PC-9 (cell line): Measurements from ENCODE around the gene RYR2. TPM values are rescaled to one million over a fixed set of nuclear protein-coding genes. Genes with fewer than 3 reads are reported as not detected.

Experiments used
- BruUV-seq: library from RNA; stranded (reverse); fragments of 400-500 nt; replicated peaks from 2 replicates; lab custom pipeline; 2021; lab: Mats Ljungman, UMichigan
- CTCF ChIA-PET: fragments of 300-600 bp; sonication (Branson Sonifier 250); formaldehyde crosslinking; loops from one replicate; lab custom pipeline; 2022; ENCODE audit warnings: antibody characterized with exemption; lab: Charles Lee
- POLR2A ChIA-PET: fragments of 300-600 bp; sonication (Branson Sonifier 250); formaldehyde crosslinking; loops from one replicate; lab custom pipeline; 2022; ENCODE audit warnings: antibody characterized with exemption; ENCODE audit not compliant: unreplicated experiment; lab: Charles Lee
- DNase-seq, 2 experiments: peaks; one replicate each; pipeline versions ENCODE4 v3.0.0 to v3.0.0-alpha.2; 2015 to 2022; ENCODE audit warnings: mixed read lengths in 1 of 2
- H2AFZ ChIP-seq: fragments of 200-600 bp; sonication (generic); 2 replicates; pipeline ENCODE4 v1.8.1; 2017; ENCODE audit warnings: antibody characterized with exemption
- H3F3A ChIP-seq: fragments of 200-600 bp; sonication (generic); 2 replicates; pipeline ENCODE4 v1.8.1; 2017; ENCODE audit warnings: antibody characterized with exemption, mild to moderate bottlenecking, low read depth; ENCODE audit not compliant: insufficient read depth
- H3K27ac ChIP-seq: fragments of 200-600 bp; sonication (generic); 2 replicates; pipeline ENCODE4 v1.6.1; 2016; ENCODE audit warnings: mixed run types
- H3K27me3 ChIP-seq: fragments of 200-600 bp; sonication (generic); 2 replicates; pipeline ENCODE4 v1.6.1; 2016; ENCODE audit warnings: low read depth, mixed run types; ENCODE audit not compliant: insufficient read depth
- H3K36me3 ChIP-seq: fragments of 200-600 bp; sonication (generic); 2 replicates; pipeline ENCODE4 v1.6.1; 2016; ENCODE audit warnings: low read depth, mixed run types
- H3K4me1 ChIP-seq: fragments of 200-600 bp; sonication (generic); replicated peaks from 2 replicates; pipeline ENCODE4 v1.6.1; 2016; ENCODE audit warnings: mixed run types; ENCODE audit not compliant: insufficient read depth
- H3K4me2 ChIP-seq: fragments of 200-600 bp; sonication (generic); 2 replicates; pipeline ENCODE4 v1.6.1; 2017; ENCODE audit warnings: mixed run types
- H3K4me3 ChIP-seq: fragments of 200-600 bp; sonication (generic); 2 replicates; pipeline ENCODE4 v1.6.1; 2016; ENCODE audit warnings: mixed run types
- H3K79me2 ChIP-seq: fragments of 200-600 bp; sonication (generic); 2 replicates; pipeline ENCODE4 v1.6.1; 2017; ENCODE audit warnings: low read depth, mixed run types
- H3K9me2 ChIP-seq: fragments of 200-600 bp; sonication (generic); 2 replicates; pipeline ENCODE4 v1.8.1; 2017; ENCODE audit warnings: mild to moderate bottlenecking; ENCODE audit not compliant: insufficient read depth
- H3K9me3 ChIP-seq: fragments of 200-600 bp; sonication (generic); 2 replicates; pipeline ENCODE4 v1.8.1; 2016; ENCODE audit warnings: low read depth; ENCODE audit not compliant: insufficient read depth
- H4K20me1 ChIP-seq: fragments of 200-600 bp; sonication (generic); 2 replicates; pipeline ENCODE4 v1.8.1; 2017; ENCODE audit not compliant: insufficient read depth
- EZH2 ChIP-seq: fragments of 200-600 bp; sonication (generic); IDR thresholded peaks from 2 replicates; pipeline ENCODE4 v1.8.0; 2017; ENCODE audit warnings: antibody characterized with exemption, low read depth
- intact Hi-C: fragments of 100-400 bp; cut with micrococcal nuclease; formaldehyde crosslinking; loops from one replicate; pipeline ENCODE4 v1.10.0; 2022; ENCODE audit not compliant: unreplicated experiment
- total RNA-seq: library from RNA; stranded (reverse); gene quantifications from 2 replicates; pipeline ENCODE4 v1.2.3, GENCODE V29; 2021
- TF ChIP-seq, protein P1 (sequence below): fragments of 200-600 bp; sonication (generic); conservative IDR thresholded peaks from 2 replicates; pipeline ENCODE4 v1.6.1; 2017; ENCODE audit warnings: mixed run types, antibody characterized with exemption, mild to moderate bottlenecking, moderate library complexity

Gene RYR2
- total RNA-seq, 1 experiment from 2014 or later: not detected

DNA sequence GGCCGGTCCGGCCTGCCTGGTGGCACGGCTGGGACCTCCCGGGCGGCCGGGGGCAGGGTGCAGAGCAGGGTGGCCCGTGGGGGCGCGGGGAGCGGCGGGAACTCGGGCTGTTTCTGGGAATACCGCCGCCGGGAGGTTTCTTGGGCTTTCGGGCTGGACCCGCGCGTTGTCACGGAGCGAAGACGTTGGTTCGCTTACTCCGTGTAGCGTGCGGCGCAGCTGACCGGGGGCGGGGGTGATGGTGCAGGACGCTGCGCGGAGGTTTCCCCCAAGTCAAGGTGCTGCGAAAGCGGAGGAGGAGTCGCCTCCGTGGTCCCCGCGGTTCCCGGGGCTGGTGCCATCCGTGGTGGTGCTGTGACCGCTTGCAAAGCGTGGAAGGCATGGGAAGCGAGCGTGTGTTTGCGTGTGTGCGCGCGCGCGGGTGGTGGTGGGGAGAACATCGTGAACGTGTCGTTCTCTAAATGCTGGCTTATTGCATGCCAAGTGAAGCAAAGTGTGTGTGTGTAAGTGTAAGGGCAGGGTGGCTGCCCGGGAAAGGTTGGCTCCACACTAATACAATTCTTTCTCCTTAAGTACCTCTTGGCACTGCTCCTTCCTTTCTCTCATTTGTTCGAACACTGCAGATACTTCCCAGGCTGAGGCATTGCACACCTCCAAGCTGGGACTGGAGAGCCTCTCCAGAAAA, 1.1 kb downstream of the RYR2 start:
- H3K9me2 ChIP-seq: no peaks in the 10 kb centered on the region
- no peaks in the 10 kb centered on the region for H3K4me1 ChIP-seq
- H3K27ac ChIP-seq: no peak overlapping the region
- no peaks in the 10 kb centered on the region for H3F3A ChIP-seq
- no TSS peak for BruUV-seq
- no peaks in the 10 kb centered on the region for H4K20me1 ChIP-seq
- no peaks in the 10 kb centered on the region for H3K36me3 ChIP-seq
- H3K4me3 ChIP-seq: no peak overlapping the region
- no peak overlapping the region for H3K4me2 ChIP-seq
- no peak overlapping the region for H2AFZ ChIP-seq
- intact Hi-C loops: no loop called here
- POLR2A ChIA-PET: no interaction called here
- H3K27me3 ChIP-seq: peaks cover 40% of the 10 kb centered on the region
- TF ChIP-seq, protein P1, sequence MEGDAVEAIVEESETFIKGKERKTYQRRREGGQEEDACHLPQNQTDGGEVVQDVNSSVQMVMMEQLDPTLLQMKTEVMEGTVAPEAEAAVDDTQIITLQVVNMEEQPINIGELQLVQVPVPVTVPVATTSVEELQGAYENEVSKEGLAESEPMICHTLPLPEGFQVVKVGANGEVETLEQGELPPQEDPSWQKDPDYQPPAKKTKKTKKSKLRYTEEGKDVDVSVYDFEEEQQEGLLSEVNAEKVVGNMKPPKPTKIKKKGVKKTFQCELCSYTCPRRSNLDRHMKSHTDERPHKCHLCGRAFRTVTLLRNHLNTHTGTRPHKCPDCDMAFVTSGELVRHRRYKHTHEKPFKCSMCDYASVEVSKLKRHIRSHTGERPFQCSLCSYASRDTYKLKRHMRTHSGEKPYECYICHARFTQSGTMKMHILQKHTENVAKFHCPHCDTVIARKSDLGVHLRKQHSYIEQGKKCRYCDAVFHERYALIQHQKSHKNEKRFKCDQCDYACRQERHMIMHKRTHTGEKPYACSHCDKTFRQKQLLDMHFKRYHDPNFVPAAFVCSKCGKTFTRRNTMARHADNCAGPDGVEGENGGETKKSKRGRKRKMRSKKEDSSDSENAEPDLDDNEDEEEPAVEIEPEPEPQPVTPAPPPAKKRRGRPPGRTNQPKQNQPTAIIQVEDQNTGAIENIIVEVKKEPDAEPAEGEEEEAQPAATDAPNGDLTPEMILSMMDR: no peak
- TF ChIP-seq EZH2: no peak
- no peak for DNase-seq
- H3K79me2 ChIP-seq: no peaks in the 10 kb centered on the region
- H3K9me3 ChIP-seq: no peaks in the 10 kb centered on the region
- CTCF ChIA-PET: no interaction called here

DNA sequence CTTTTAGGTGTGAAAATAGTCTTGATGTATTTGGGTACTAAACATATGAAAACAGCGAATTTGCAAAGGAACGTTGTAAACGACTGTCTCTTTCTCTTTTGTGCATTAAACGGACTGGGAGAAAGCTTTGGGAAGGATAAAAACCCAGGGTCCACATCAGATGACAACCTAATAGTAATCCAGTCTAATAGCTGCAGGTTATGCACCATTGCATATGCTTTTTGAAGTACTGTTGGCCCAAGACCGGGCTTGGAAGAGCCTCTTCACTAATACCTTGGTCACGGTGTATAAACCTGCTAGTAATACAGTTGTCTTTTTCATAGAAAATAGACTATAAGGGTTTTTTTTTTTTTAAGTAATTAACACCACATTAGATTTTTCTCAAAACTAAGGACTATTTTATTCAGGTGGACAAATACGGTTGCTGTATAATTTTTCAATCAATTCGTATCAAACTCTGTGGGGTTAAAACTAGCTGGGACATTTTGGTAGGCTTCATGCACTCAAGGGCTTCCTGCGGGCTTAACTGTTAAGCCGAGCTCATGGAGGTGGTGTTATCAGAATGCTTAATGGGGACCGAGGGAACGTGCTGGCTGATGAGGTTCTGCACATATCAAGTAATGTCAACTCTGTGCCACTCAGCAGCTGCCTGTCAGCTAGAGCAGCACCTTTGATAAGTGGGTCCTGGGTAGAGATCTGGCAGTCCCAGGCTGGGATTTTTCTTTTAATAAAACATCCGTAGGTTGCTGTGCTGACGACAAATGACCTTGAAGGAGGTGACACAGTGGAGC, 2.1 kb downstream of the RYR2 start:
- Histone ChIP-seq H2AFZ (no peak overlapping the region), H3F3A (no peaks in the 10 kb centered on the region), H3K9me2 (no peaks in the 10 kb centered on the region), H3K9me3 (no peaks in the 10 kb centered on the region), H3K79me2 (no peaks in the 10 kb centered on the region), H3K27me3 (peaks cover 50% of the 10 kb centered on the region), H4K20me1 (no peaks in the 10 kb centered on the region), H3K4me1 (no peaks in the 10 kb centered on the region), H3K4me3 (no peak overlapping the region), H3K4me2 (no peak overlapping the region), H3K27ac (no peak overlapping the region), H3K36me3 (no peaks in the 10 kb centered on the region)
- TF ChIP-seq, protein P1: no peak
- no peak for TF ChIP-seq EZH2
- intact Hi-C loops: no loop called here
- DNase-seq: no peak
- POLR2A ChIA-PET: no interaction called here
- CTCF ChIA-PET: no interaction called here
- no TSS peak for BruUV-seq

DNA sequence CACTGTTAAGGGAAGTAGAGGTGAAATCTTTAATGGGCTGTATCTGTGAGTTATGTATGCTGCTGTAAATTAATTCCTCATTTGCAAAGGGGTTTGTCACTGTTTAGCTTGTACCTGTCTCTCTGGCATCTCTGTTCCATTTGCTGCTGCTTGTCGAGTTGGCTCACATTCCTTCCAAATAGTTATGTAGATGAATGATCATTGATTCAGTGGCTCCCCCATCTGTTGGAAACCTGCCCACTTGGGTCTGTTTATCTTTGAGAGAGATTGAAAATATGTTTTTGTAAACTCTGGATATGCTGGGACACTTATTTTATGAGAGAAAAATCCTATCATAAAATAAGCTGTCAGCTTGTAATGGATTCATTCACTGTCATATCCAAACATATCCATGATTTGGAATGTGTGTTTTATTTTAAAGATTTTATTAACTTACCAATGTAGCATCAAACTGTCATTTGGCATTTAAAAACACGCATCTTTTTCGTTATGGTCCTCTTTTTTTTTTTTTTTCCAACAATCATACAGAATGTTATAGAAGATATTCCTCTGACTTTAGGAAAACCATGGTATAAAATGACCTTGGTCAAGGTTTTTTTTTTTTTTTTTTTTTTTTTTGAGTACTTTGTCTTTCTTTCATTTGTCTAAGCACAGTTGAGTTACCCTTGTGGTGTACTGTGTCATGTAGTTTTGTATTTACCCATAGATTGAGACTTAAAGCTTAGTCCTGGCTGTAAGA, 3.5 kb downstream of the RYR2 start:
- ChIA-PET POLR2A (no interaction called here), CTCF (no interaction called here)
- H3K4me2 ChIP-seq: no peak overlapping the region
- no peak for DNase-seq
- H3F3A ChIP-seq: no peaks in the 10 kb centered on the region
- H3K79me2 ChIP-seq: no peaks in the 10 kb centered on the region
- no peaks in the 10 kb centered on the region for H3K9me3 ChIP-seq
- H3K4me1 ChIP-seq: no peaks in the 10 kb centered on the region
- H3K9me2 ChIP-seq: no peaks in the 10 kb centered on the region
- BruUV-seq: no TSS peak
- H4K20me1 ChIP-seq: no peaks in the 10 kb centered on the region
- H3K4me3 ChIP-seq: no peak overlapping the region
- intact Hi-C loops: no loop called here
- H3K27ac ChIP-seq: no peak overlapping the region
- no peaks in the 10 kb centered on the region for H3K36me3 ChIP-seq
- peaks cover 62% of the 10 kb centered on the region for H3K27me3 ChIP-seq
- H2AFZ ChIP-seq: no peak overlapping the region
- TF ChIP-seq EZH2: no peak
- TF ChIP-seq, protein P1: no peak
